H1 (cell line): ENCODE data around the gene WASL.

ENCODE experiments used
- BRCA1 ChIP-seq: IDR thresholded peaks from 2 replicates; pipeline ENCODE4 v1.6.1; 2012; ENCODE audit warnings: low read depth, low read length, improper control_type of control experiment
- GTF2F1 ChIP-seq: IDR thresholded peaks from 2 replicates; pipeline ENCODE4 v1.6.1; 2012; ENCODE audit warnings: low read depth, low read length, improper control_type of control experiment, borderline replicate concordance
- JUND ChIP-seq: IDR thresholded peaks from 2 replicates; pipeline ENCODE4 v1.6.1; 2011; ENCODE audit warnings: mild to moderate bottlenecking, improper control_type of control experiment, low read length
- MAFK ChIP-seq: IDR thresholded peaks from 2 replicates; pipeline ENCODE4 v1.6.1; 2012; ENCODE audit warnings: low read depth, mild to moderate bottlenecking, improper control_type of control experiment, low read length
- POLR2A ChIP-seq, 2 experiments: IDR thresholded peaks; 1 replicate in 1 of 2; 2 replicates in 1 of 2; pipeline ENCODE4 v1.6.1; 2011; ENCODE audit warnings: low read depth in 2 of 2, low read length in 2 of 2, mild to moderate bottlenecking in 2 of 2; ENCODE audit errors: control extremely low read depth in 1 of 2
- POLR2AphosphoS5 ChIP-seq: IDR thresholded peaks from 2 replicates; pipeline ENCODE4 v1.6.1; 2011; ENCODE audit warnings: low read depth, low read length
- RFX5 ChIP-seq: IDR thresholded peaks from 2 replicates; pipeline ENCODE4 v1.6.1; 2011; ENCODE audit warnings: low read depth, low read length, improper control_type of control experiment, borderline replicate concordance
- SIX5 ChIP-seq: IDR thresholded peaks from 2 replicates; pipeline ENCODE4 v1.6.1; 2011; ENCODE audit warnings: mild to moderate bottlenecking, low read depth, low read length
- SRF ChIP-seq: IDR thresholded peaks from 2 replicates; pipeline ENCODE4 v1.6.1; 2011; ENCODE audit warnings: mild to moderate bottlenecking, low read depth, low read length, moderate library complexity
- TAF1 ChIP-seq: IDR thresholded peaks from 2 replicates; pipeline ENCODE4 v1.6.1; 2011; ENCODE audit warnings: mild to moderate bottlenecking, low read depth, low read length
- ZNF274 ChIP-seq: IDR thresholded peaks from 2 replicates; pipeline ENCODE4 v1.7.0; 2012; ENCODE audit warnings: low read length, borderline replicate concordance; ENCODE audit errors: extremely low read depth
- TF ChIP-seq, protein P1 (sequence below), 3 experiments: IDR thresholded peaks; 1 replicate in 2 of 3; 2 replicates in 1 of 3; pipeline versions ENCODE4 v1.5.1 to v1.6.1; 2011; ENCODE audit warnings: low read length in 3 of 3, mild to moderate bottlenecking in 3 of 3, inconsistent platforms in 2 of 3, low read depth in 1 of 3, moderate library complexity in 1 of 3; ENCODE audit not compliant: insufficient read depth in 1 of 3; ENCODE audit errors: control extremely low read depth in 1 of 3
- TF ChIP-seq, protein P2 (sequence below): IDR thresholded peaks from 2 replicates; pipeline ENCODE4 v1.6.1; 2012; ENCODE audit warnings: inconsistent platforms

DNA sequence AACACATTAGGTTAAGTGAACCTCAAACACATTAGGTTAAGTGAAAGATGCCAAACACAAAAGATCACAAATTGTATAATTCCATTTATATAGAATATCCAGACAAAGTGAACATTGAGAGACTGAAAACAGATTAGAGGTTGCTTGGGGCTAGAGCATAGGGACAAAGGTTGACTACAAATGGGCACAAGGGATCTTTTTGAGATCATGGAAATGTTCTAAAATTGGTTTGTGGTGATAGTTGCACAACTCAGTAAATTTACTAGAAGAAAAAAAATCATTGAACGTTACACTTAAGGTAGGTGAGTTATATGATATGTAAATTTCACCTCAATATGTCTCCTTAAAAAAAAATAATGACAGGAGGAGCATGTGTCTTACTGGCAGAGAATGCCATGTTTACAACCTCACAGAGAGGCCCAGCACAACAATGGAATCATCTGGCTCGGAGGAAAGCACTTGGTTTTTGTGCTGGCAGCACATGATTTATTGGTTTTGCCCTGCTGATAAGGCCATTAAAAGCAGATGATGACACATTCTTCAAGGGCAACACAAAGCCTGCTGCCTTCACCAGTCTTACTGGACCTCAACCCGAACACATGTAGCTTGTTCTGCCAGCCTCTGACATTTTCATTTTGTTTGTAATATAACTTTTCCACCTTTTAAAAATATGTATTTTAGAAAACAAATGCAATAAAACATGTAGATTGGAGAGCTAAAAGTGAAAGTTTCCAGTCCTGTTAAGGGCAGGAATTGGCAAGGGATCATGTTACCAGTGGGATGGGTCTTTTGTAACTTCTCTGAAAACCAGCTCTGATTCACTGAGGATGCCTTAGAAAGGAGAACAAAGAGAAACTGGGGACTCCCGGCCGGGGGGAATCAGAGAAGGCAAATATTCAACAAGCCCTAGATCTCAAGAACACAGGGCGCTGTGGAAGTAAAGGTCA is 105.0 kb downstream of the WASL start:
- TF ChIP-seq MAFK (no peak), ZNF274 (no peak), SIX5 (no peak), POLR2AphosphoS5 (no peak), BRCA1 (no peak), GTF2F1 (no peak), SRF (peak; percentile 84), POLR2A (IDR thresholded peaks at IDR 0.05; ENCODE audit: control extremely low read depth in 1 of 2, low read depth in 2 of 2, low read length in 2 of 2) (peak in 1 of 2 experiments; percentile 55; a peak in 1 of 3 replicates), JUND (no peak), TAF1 (peak; percentile 90), RFX5 (no peak)
- TF ChIP-seq, protein P1, sequence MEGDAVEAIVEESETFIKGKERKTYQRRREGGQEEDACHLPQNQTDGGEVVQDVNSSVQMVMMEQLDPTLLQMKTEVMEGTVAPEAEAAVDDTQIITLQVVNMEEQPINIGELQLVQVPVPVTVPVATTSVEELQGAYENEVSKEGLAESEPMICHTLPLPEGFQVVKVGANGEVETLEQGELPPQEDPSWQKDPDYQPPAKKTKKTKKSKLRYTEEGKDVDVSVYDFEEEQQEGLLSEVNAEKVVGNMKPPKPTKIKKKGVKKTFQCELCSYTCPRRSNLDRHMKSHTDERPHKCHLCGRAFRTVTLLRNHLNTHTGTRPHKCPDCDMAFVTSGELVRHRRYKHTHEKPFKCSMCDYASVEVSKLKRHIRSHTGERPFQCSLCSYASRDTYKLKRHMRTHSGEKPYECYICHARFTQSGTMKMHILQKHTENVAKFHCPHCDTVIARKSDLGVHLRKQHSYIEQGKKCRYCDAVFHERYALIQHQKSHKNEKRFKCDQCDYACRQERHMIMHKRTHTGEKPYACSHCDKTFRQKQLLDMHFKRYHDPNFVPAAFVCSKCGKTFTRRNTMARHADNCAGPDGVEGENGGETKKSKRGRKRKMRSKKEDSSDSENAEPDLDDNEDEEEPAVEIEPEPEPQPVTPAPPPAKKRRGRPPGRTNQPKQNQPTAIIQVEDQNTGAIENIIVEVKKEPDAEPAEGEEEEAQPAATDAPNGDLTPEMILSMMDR (IDR thresholded peaks at IDR 0.05; ENCODE audit: control extremely low read depth in 1 of 3, insufficient read depth in 1 of 3, low read depth in 1 of 3, low read length in 3 of 3), result no peak
- TF ChIP-seq, protein P2, sequence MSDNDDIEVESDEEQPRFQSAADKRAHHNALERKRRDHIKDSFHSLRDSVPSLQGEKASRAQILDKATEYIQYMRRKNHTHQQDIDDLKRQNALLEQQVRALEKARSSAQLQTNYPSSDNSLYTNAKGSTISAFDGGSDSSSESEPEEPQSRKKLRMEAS, result no peak; the same call in 1 of the 2 replicates
